Iris pigment epithelial cell (primary cell): ENCODE measurements around the gene MS4A4A.

Experiments
- DNase-seq: peaks from one replicate; pipeline ENCODE4 v3.0.0-alpha.2; 2011; ENCODE audit warnings: low read depth

MS4A4A gene

DNA sequence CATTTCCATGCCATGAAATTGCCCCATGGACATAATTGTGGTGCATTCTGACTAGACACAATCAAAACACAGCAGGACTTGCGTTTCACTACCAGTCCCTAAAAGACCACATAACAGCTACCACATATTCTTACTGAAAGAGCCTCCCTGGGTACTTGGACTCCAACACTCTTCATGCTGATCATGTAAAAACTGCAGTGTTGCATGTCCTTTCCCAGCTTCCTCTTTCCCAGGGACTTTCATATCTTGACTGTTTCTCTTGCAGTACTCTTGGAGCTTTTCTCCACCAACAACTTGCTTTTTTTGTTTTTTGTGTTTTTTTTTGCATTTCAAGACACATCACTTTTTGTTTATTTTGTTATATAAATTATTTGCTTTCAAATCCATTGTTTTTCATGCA, 69.5 kb downstream of the MS4A4A start:
- no peak for DNase-seq

DNA sequence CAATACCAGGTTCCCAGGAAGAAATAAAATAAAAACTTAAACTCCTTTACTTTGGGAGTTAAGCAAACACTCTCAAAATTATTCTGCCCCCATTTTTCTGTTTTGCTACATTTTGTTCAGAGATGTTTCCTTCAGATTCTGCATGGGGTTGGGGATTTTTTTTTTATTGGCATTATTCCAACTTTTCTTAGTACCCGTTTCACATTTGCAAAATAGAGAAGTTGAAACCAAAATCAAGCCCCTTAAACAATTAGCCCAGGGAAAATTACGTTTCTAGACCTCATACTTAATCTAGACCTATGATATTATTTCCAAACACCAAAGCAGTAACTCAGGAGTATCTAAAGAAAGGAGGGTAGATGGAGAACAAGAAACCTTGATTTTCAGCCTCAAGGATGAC, 77.3 kb downstream of the MS4A4A start:
- no peak for DNase-seq
